A549 (cell line): ENCODE results near the gene ACADSB.

Source experiments
- CBX8 ChIP-seq: fragments of 200-600 bp; sonication (generic); IDR thresholded peaks from 2 replicates; pipeline ENCODE4 v1.6.1; 2016
- CHD2 ChIP-seq: fragments of 150-350 bp; IDR thresholded peaks from 2 replicates; pipeline ENCODE4 v1.6.1; 2014; ENCODE audit warnings: low read length; ENCODE audit not compliant: partially characterized antibody
- HOXA7 ChIP-seq: fragments of 250-450 bp; sonication (Bioruptor Pico); IDR thresholded peaks from 2 replicates; pipeline ENCODE4 v1.5.0; 2020; ENCODE audit warnings: mild to moderate bottlenecking, moderate library complexity
- HOXB13 ChIP-seq: fragments of 250-450 bp; sonication (Bioruptor Pico); IDR thresholded peaks from 2 replicates; pipeline ENCODE4 v1.5.0; 2020; ENCODE audit warnings: low read depth, mild to moderate bottlenecking, moderate library complexity
- JUN ChIP-seq, 2 experiments: fragments of >200 bp; sonication (Bioruptor Twin); formaldehyde crosslinking; IDR thresholded peaks; 2 replicates in 1 of 2; 3 replicates in 1 of 2; pipeline ENCODE4 v1.6.1; 2016 to 2017
- KDM1A ChIP-seq: fragments of 200-600 bp; sonication (generic); IDR thresholded peaks from 2 replicates; pipeline ENCODE4 v1.6.1; 2016; ENCODE audit warnings: low read depth, mild to moderate bottlenecking
- PHF8 ChIP-seq: fragments of 200-600 bp; sonication (generic); IDR thresholded peaks from 2 replicates; pipeline ENCODE4 v1.6.1; 2016; ENCODE audit warnings: low read depth, mild to moderate bottlenecking, antibody characterized with exemption, moderate library complexity, borderline replicate concordance
- POLR2A ChIP-seq: IDR thresholded peaks from 2 replicates; pipeline ENCODE4 v1.6.1; 2012; ENCODE audit warnings: mild to moderate bottlenecking, low read length
- SMC3 ChIP-seq: fragments of >200 bp; sonication (Bioruptor Twin); formaldehyde crosslinking; IDR thresholded peaks from 3 replicates; pipeline ENCODE4 v1.6.1; 2018; ENCODE audit warnings: inconsistent platforms
- TF ChIP-seq, protein P1 (sequence below): fragments of >200 bp; sonication (Bioruptor Twin); formaldehyde crosslinking; IDR thresholded peaks from 3 replicates; pipeline ENCODE4 v1.5.1; 2016

DNA sequence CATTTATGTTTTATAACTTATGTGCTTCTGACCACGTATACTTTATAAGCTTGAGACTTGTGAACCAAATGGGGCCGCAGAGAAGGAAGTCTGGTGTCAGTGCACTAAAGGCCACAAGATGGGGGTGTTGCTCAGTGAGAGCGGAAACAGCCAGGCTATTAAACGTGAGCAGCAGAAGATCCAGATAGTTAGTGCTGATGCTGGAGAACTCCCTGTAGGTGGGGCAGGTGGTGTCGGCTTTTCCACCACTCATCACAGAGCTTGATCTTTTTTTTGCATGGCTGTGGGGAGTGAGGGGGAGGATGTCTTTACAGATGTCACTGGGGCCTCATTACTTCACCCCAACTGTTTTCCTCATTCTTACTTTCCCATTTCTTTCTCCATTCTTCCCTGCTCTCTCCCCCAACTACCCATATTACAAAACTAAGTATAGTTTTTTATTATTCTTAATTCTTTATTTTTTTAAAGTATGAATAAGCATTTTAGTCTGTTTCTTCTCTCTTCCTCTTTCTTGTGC is 34.7 kb downstream of the ACADSB start:
- TF ChIP-seq KDM1A: no peak
- TF ChIP-seq, protein P1, sequence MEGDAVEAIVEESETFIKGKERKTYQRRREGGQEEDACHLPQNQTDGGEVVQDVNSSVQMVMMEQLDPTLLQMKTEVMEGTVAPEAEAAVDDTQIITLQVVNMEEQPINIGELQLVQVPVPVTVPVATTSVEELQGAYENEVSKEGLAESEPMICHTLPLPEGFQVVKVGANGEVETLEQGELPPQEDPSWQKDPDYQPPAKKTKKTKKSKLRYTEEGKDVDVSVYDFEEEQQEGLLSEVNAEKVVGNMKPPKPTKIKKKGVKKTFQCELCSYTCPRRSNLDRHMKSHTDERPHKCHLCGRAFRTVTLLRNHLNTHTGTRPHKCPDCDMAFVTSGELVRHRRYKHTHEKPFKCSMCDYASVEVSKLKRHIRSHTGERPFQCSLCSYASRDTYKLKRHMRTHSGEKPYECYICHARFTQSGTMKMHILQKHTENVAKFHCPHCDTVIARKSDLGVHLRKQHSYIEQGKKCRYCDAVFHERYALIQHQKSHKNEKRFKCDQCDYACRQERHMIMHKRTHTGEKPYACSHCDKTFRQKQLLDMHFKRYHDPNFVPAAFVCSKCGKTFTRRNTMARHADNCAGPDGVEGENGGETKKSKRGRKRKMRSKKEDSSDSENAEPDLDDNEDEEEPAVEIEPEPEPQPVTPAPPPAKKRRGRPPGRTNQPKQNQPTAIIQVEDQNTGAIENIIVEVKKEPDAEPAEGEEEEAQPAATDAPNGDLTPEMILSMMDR: peak; percentile 81
- TF ChIP-seq CHD2: no peak
- TF ChIP-seq POLR2A: no peak
- peak; percentile 76 for TF ChIP-seq SMC3
- no peak for TF ChIP-seq JUN (IDR thresholded peaks at IDR 0.05)
- no peak for TF ChIP-seq PHF8
- TF ChIP-seq CBX8: no peak
- TF ChIP-seq HOXA7 (CRISPR knock-in tag): no peak
- no peak for TF ChIP-seq HOXB13 (CRISPR knock-in tag)
